Liver (tissue), 9 donors: ENCODE data around the gene YAF2. TPM values are rescaled to one million over a fixed set of nuclear protein-coding genes. Genes with fewer than 3 reads are reported as not detected.

Experiments used
- DNase-seq: peaks from one replicate; pipeline ENCODE4 v3.0.0-alpha.2; 2017; ENCODE audit warnings: low spot score
- H3K27ac ChIP-seq, 2 donors: one replicate each; pipeline ENCODE4 v1.7.0; 2013; ENCODE audit warnings: inconsistent platforms in 2 of 2, low read length in 2 of 2, control low read depth in 1 of 2, low read depth in 1 of 2, mild to moderate bottlenecking in 1 of 2
- H3K27me3 ChIP-seq, 4 donors: one replicate each; pipeline versions ENCODE4 v1.6.1 to v1.7.0; 2013; ENCODE audit warnings: low read length in 3 of 4, inconsistent platforms in 1 of 4, mild to moderate bottlenecking in 1 of 4, moderate library complexity in 1 of 4; ENCODE audit not compliant: control insufficient read depth in 4 of 4, insufficient read depth in 4 of 4
- H3K36me3 ChIP-seq, 4 donors: one replicate each; pipeline versions ENCODE4 v1.6.1 to v1.7.0; 2013; ENCODE audit warnings: low read length in 3 of 4, mild to moderate bottlenecking in 3 of 4, low read depth in 1 of 4, moderate library complexity in 1 of 4; ENCODE audit not compliant: control insufficient read depth in 4 of 4, insufficient read depth in 3 of 4
- H3K4me1 ChIP-seq, 4 donors: one replicate each; pipeline versions ENCODE4 v1.6.1 to v1.7.0; 2013; ENCODE audit warnings: low read length in 3 of 4, mild to moderate bottlenecking in 3 of 4, moderate library complexity in 1 of 4; ENCODE audit not compliant: control insufficient read depth in 4 of 4, insufficient read depth in 4 of 4
- H3K4me3 ChIP-seq, 3 donors: one replicate each; pipeline versions ENCODE4 v1.6.1 to v1.7.0; 2013; ENCODE audit warnings: low read length in 3 of 3, control low read depth in 1 of 3, low read depth in 1 of 3, mild to moderate bottlenecking in 1 of 3
- H3K9ac ChIP-seq, 2 donors: one replicate each; pipeline ENCODE4 v1.7.0; 2013; ENCODE audit warnings: low read length in 2 of 2, mild to moderate bottlenecking in 2 of 2, moderate library complexity in 2 of 2, control low read depth in 1 of 2, low read depth in 1 of 2
- H3K9me3 ChIP-seq, 4 donors: one replicate each; pipeline versions ENCODE4 v1.6.1 to v1.7.0; 2013; ENCODE audit warnings: low read length in 3 of 4; ENCODE audit not compliant: control insufficient read depth in 4 of 4
- ATF3 ChIP-seq: IDR thresholded peaks from 2 replicates; pipeline ENCODE4 v1.6.1; 2016; ENCODE audit warnings: antibody characterized with exemption
- CTCF ChIP-seq: fragments of 150-350 bp; IDR thresholded peaks from 2 replicates; pipeline ENCODE4 v1.5.1; 2017; ENCODE audit warnings: improper control_type of control experiment, low read depth, low read length; ENCODE audit not compliant: missing input control
- EGR1 ChIP-seq, 2 donors: IDR thresholded peaks; 2 replicates each; pipeline ENCODE4 v1.6.1; 2016 to 2018; ENCODE audit warnings: antibody characterized with exemption in 2 of 2, low read depth in 2 of 2
- FOXA1 ChIP-seq: IDR thresholded peaks from 2 replicates; pipeline ENCODE4 v1.6.1; 2016; ENCODE audit warnings: antibody characterized with exemption
- FOXA2 ChIP-seq: IDR thresholded peaks from 2 replicates; pipeline ENCODE4 v1.6.1; 2016; ENCODE audit warnings: antibody characterized with exemption
- GABPA ChIP-seq, 2 donors: IDR thresholded peaks in 1 of 2; conservative IDR thresholded peaks in 1 of 2; 2 replicates each; pipeline ENCODE4 v1.6.1; 2016; ENCODE audit warnings: antibody characterized with exemption in 2 of 2, mild to moderate bottlenecking in 1 of 2, moderate library complexity in 1 of 2
- HNF4A ChIP-seq, 2 donors: conservative IDR thresholded peaks; 2 replicates each; pipeline ENCODE4 v1.6.1; 2016; ENCODE audit warnings: antibody characterized with exemption in 2 of 2, mild to moderate bottlenecking in 2 of 2
- HNF4G ChIP-seq: IDR thresholded peaks from 2 replicates; pipeline ENCODE4 v1.6.1; 2016; ENCODE audit warnings: antibody characterized with exemption
- JUND ChIP-seq, 2 donors: IDR thresholded peaks; 2 replicates each; pipeline ENCODE4 v1.6.1; 2016; ENCODE audit warnings: antibody characterized with exemption in 2 of 2
- NR2F2 ChIP-seq: IDR thresholded peaks from 2 replicates; pipeline ENCODE4 v1.6.1; 2016; ENCODE audit warnings: antibody characterized with exemption
- RAD21 ChIP-seq, 2 donors: IDR thresholded peaks; 2 replicates each; pipeline ENCODE4 v1.6.1; 2016; ENCODE audit warnings: antibody characterized with exemption in 2 of 2, mild to moderate bottlenecking in 2 of 2
- RXRA ChIP-seq, 2 donors: IDR thresholded peaks; 2 replicates each; pipeline ENCODE4 v1.6.1; 2017 to 2018; ENCODE audit warnings: antibody characterized with exemption in 2 of 2, mild to moderate bottlenecking in 1 of 2
- SP1 ChIP-seq: IDR thresholded peaks from 2 replicates; pipeline ENCODE4 v1.6.1; 2018; ENCODE audit warnings: antibody characterized with exemption, mild to moderate bottlenecking
- TAF1 ChIP-seq: conservative IDR thresholded peaks from 2 replicates; pipeline ENCODE4 v1.6.1; 2016; ENCODE audit warnings: antibody characterized with exemption, mild to moderate bottlenecking
- YY1 ChIP-seq: IDR thresholded peaks from 2 replicates; pipeline ENCODE4 v1.6.1; 2016; ENCODE audit warnings: antibody characterized with exemption, mild to moderate bottlenecking
- WGBS: extraction: QIAGEN DNeasy Blood & Tissue Kit; methylation state at CpG from one replicate; pipeline ENCODE4 v1.1.7; 2013; 5-methylcytosine and 5-hydroxymethylcytosine counted together
- polyA plus RNA-seq, 2 donors: library from polyadenylated mRNA; stranded (reverse) in 1 of 2; unstranded in 1 of 2; fragments of 200-250 nt in 1 of 2; fragments of >200 nt in 1 of 2; fragmentation: Nextera tagmentation in 1 of 2; extraction: Ambion mirVana in 1 of 2; gene quantifications; one replicate each; pipeline versions ENCODE4 v1.2.1 to v1.2.3, GENCODE V29; 2013 to 2015
- total RNA-seq, 2 donors: library from RNA; depleted of rRNA; stranded (reverse); fragments of >200 nt; gene quantifications; one replicate each; pipeline ENCODE4 v1.2.3, GENCODE V29; 2014
- TF ChIP-seq, protein P1 (sequence below): IDR thresholded peaks from 2 replicates; pipeline ENCODE4 v1.6.1; 2016; ENCODE audit warnings: antibody characterized with exemption, mild to moderate bottlenecking
- TF ChIP-seq, protein P2 (sequence below): IDR thresholded peaks from 2 replicates; pipeline ENCODE4 v1.6.1; 2016; ENCODE audit warnings: antibody characterized with exemption
- TF ChIP-seq, protein P3 (sequence below): IDR thresholded peaks from 2 replicates; pipeline ENCODE4 v1.6.1; 2016; ENCODE audit warnings: antibody characterized with exemption
- donor health status: healthy.
- donor health status: healthy.
- donor health status: healthy.
- donor health status: healthy.
- donor health status: healthy.

The YAF2 gene
- total and polyA plus RNA-seq, 4 donors, result 7.3 to 22.9 (median 16.2) TPM

DNA sequence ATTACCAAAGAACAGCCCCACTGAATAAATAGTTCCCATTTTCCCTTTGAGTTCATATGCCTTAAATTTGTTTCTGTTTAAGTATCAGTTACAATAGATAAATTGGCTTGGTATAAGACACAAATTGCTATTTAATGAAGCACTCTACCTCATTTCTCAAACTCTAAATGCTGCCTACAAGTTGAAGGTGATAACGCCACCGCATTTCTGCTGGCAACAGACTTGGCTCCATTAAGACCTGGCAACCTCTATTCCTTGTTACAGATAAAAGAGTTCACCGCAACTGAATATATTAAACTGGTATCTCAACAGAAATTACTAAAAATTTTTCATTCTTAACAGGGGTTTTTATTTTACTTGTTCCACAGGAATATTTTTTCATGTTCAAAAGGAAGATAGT is 129.0 kb downstream of the YAF2 start:
- no peak for DNase-seq
- Histone ChIP-seq H3K36me3 (peaks cover 0 to 4% (median under 1%) of the 10 kb centered on the region in 4 donors), H3K9me3 (no peaks in the 10 kb centered on the region), H3K27ac (no peak overlapping the region), H3K4me3 (no peak overlapping the region), H3K27me3 (no peaks in the 10 kb centered on the region), H3K9ac (no peak overlapping the region), H3K4me1 (no peaks in the 10 kb centered on the region)
- 98% methylated on average over 3 of the region's 3 CpGs for WGBS
- no peak for TF ChIP-seq TAF1
- TF ChIP-seq, protein P1, sequence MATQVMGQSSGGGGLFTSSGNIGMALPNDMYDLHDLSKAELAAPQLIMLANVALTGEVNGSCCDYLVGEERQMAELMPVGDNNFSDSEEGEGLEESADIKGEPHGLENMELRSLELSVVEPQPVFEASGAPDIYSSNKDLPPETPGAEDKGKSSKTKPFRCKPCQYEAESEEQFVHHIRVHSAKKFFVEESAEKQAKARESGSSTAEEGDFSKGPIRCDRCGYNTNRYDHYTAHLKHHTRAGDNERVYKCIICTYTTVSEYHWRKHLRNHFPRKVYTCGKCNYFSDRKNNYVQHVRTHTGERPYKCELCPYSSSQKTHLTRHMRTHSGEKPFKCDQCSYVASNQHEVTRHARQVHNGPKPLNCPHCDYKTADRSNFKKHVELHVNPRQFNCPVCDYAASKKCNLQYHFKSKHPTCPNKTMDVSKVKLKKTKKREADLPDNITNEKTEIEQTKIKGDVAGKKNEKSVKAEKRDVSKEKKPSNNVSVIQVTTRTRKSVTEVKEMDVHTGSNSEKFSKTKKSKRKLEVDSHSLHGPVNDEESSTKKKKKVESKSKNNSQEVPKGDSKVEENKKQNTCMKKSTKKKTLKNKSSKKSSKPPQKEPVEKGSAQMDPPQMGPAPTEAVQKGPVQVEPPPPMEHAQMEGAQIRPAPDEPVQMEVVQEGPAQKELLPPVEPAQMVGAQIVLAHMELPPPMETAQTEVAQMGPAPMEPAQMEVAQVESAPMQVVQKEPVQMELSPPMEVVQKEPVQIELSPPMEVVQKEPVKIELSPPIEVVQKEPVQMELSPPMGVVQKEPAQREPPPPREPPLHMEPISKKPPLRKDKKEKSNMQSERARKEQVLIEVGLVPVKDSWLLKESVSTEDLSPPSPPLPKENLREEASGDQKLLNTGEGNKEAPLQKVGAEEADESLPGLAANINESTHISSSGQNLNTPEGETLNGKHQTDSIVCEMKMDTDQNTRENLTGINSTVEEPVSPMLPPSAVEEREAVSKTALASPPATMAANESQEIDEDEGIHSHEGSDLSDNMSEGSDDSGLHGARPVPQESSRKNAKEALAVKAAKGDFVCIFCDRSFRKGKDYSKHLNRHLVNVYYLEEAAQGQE, result no peak
- TF ChIP-seq EGR1 (IDR thresholded peaks at IDR 0.05; ENCODE audit: low read depth in 2 of 2), result no peak
- TF ChIP-seq NR2F2, result no peak
- TF ChIP-seq RXRA (IDR thresholded peaks at IDR 0.05), result no peak
- no peak for TF ChIP-seq ATF3
- no peak for TF ChIP-seq HNF4G
- TF ChIP-seq GABPA (IDR thresholded peaks at IDR 0.05 in 1 of 2, conservative IDR thresholded peaks at IDR 0.05 in 1 of 2), result no peak
- no peak for TF ChIP-seq FOXA2
- no peak for TF ChIP-seq FOXA1
- TF ChIP-seq SP1, result no peak
- TF ChIP-seq, protein P2, sequence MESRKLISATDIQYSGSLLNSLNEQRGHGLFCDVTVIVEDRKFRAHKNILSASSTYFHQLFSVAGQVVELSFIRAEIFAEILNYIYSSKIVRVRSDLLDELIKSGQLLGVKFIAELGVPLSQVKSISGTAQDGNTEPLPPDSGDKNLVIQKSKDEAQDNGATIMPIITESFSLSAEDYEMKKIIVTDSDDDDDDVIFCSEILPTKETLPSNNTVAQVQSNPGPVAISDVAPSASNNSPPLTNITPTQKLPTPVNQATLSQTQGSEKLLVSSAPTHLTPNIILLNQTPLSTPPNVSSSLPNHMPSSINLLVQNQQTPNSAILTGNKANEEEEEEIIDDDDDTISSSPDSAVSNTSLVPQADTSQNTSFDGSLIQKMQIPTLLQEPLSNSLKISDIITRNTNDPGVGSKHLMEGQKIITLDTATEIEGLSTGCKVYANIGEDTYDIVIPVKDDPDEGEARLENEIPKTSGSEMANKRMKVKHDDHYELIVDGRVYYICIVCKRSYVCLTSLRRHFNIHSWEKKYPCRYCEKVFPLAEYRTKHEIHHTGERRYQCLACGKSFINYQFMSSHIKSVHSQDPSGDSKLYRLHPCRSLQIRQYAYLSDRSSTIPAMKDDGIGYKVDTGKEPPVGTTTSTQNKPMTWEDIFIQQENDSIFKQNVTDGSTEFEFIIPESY, result no peak
- no peak for TF ChIP-seq YY1
- TF ChIP-seq HNF4A (conservative IDR thresholded peaks at IDR 0.05), result no peak
- TF ChIP-seq, protein P3, sequence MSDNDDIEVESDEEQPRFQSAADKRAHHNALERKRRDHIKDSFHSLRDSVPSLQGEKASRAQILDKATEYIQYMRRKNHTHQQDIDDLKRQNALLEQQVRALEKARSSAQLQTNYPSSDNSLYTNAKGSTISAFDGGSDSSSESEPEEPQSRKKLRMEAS, result no peak
- TF ChIP-seq JUND (IDR thresholded peaks at IDR 0.05), result no peak
- no peak for TF ChIP-seq RAD21 (IDR thresholded peaks at IDR 0.05)
- no peak for TF ChIP-seq CTCF

Other genes starting within 250 kb of the YAF2 start
- 10 to 100 TPM; 11.2 to 13.7 TPM for gene GXYLT1, start 93.4 kb downstream of the YAF2 start, total RNA-seq
- gene GXYLT1, start 93.4 kb downstream of the YAF2 start, polyA plus RNA-seq, result 1 to 10 TPM; 2.8 to 4.0 TPM
- 10 to 100 TPM in 1 of 2 donors, 1 to 10 TPM in 1; 9.8 to 16.7 TPM for gene ZCRB1, start 87.8 kb upstream of the YAF2 start, total RNA-seq
- 10 to 100 TPM; 16.2 to 66.3 TPM for gene ZCRB1, start 87.8 kb upstream of the YAF2 start, polyA plus RNA-seq
- 10 to 100 TPM; 33.6 to 40.3 TPM for gene PPHLN1, start 87.9 kb upstream of the YAF2 start, total RNA-seq
- gene PPHLN1, start 87.9 kb upstream of the YAF2 start, polyA plus RNA-seq, result 10 to 100 TPM; 11.6 to 21.8 TPM